NK-92 treated with Interleukin-12 subunit alpha and Interleukin-12 subunit beta, amount 100 ng/mL, for 24 hours (cell line): ENCODE results near the gene S100A10.

Experiments used
- DNase-seq: peaks from one replicate; lab custom pipeline; 2025; lab: John Stamatoyannopoulos, UW

The S100A10 gene

GRCh38 chr1:151935894-151936602 is 57.6 kb downstream of the S100A10 start:
- DNase-seq = no peak

- no peak for DNase-seq
These were observed 58.5 kb downstream of the S100A10 start for GRCh38 chr1:151935154-151935553.

GRCh38 chr1:151934048-151934493 is 59.6 kb downstream of the S100A10 start:
- no peak for DNase-seq
